GM12878 (cell line): ENCODE results near the gene C10orf90. TPM values are rescaled to one million over a fixed set of nuclear protein-coding genes. Genes with fewer than 3 reads are reported as not detected.

Source experiments
- ATAC-seq: fragments of 200-7000 bp; cut with Tn5 transposase; 3 replicates; pipeline ENCODE4 v1.9.1; 2020; ENCODE audit warnings: mild to moderate bottlenecking, moderate library complexity
- BruUV-seq: library from RNA; stranded (reverse); fragments of 400-500 nt; replicated peaks from 2 replicates; lab custom pipeline; 2021; lab: Mats Ljungman, UMichigan
- CTCF ChIA-PET: fragments of 300-600 bp; sonication (Branson Sonifier 250); formaldehyde crosslinking; extraction: SDS; loops from one replicate; lab custom pipeline; 2021; ENCODE audit warnings: inconsistent platforms; lab: Yijun Ruan, JAX
- POLR2A ChIA-PET: fragments of 350-600 bp; formaldehyde crosslinking; extraction: SDS; loops from one replicate; lab custom pipeline; 2021; ENCODE audit warnings: inconsistent platforms; lab: Charles Lee
- RAD21 ChIA-PET: fragments of 300-600 bp; sonication (Branson Sonifier 250); formaldehyde crosslinking; loops from one replicate; lab custom pipeline; 2023; ENCODE audit warnings: antibody characterized with exemption; ENCODE audit not compliant: unreplicated experiment; lab: Charles Lee
- SMC1A ChIA-PET: fragments of 300-600 bp; sonication (Branson Sonifier 250); formaldehyde crosslinking; loops from one replicate; lab custom pipeline; 2023; ENCODE audit not compliant: unreplicated experiment, uncharacterized antibody; lab: Charles Lee
- DNase-seq: peaks from one replicate; pipeline ENCODE4 v3.0.0-alpha.2; 2011; ENCODE audit warnings: low read depth, low spot score
- FAIRE-seq: peaks from 3 replicates; lab custom pipeline; 2011; peaks lifted over from hg19 to GRCh38; lab: Jason Lieb, UNC
- H2AFZ ChIP-seq: 2 replicates; pipeline ENCODE4 v1.6.0; 2011; ENCODE audit warnings: low read depth, low read length, control low read depth; ENCODE audit not compliant: control insufficient read depth
- H3K27ac ChIP-seq: 2 replicates; pipeline ENCODE4 v1.5.1; 2011; ENCODE audit warnings: control low read depth; ENCODE audit not compliant: control insufficient read depth, insufficient read depth
- H3K27me3 ChIP-seq, 2 experiments: replicated peaks in 1 of 2; 2 replicates each; pipeline versions ENCODE4 v1.6.0 to v1.6.1; 2011; ENCODE audit warnings: low read length in 1 of 2; ENCODE audit not compliant: control insufficient read depth in 2 of 2, insufficient read depth in 2 of 2
- H3K36me3 ChIP-seq, 2 experiments: 2 replicates each; pipeline ENCODE4 v1.5.1; 2011; ENCODE audit warnings: low read length in 1 of 2; ENCODE audit not compliant: control insufficient read depth in 2 of 2, insufficient read depth in 2 of 2
- H3K4me1 ChIP-seq: 2 replicates; pipeline ENCODE4 v1.6.1; 2011; ENCODE audit warnings: mild to moderate bottlenecking, low read length, moderate library complexity, mixed read lengths; ENCODE audit not compliant: control insufficient read depth, insufficient read depth
- H3K4me2 ChIP-seq: 2 replicates; pipeline ENCODE4 v1.6.0; 2011; ENCODE audit warnings: control low read depth; ENCODE audit not compliant: control insufficient read depth, insufficient read depth
- H3K4me3 ChIP-seq: fragments of 200-600 bp; sonication (generic); 2 replicates; pipeline ENCODE4 v1.5.1; 2016
- H3K79me2 ChIP-seq: 2 replicates; pipeline ENCODE4 v1.6.0; 2011; ENCODE audit warnings: low read length; ENCODE audit not compliant: control insufficient read depth, insufficient read depth
- H3K9ac ChIP-seq: 2 replicates; pipeline ENCODE4 v1.8.0; 2011; ENCODE audit warnings: low read length, control low read depth, mixed read lengths; ENCODE audit not compliant: control insufficient read depth, insufficient read depth
- H3K9me3 ChIP-seq: replicated peaks from 3 replicates; pipeline ENCODE4 v1.5.1; 2011; ENCODE audit warnings: mild to moderate bottlenecking, low read length; ENCODE audit not compliant: control insufficient read depth, insufficient read depth
- H4K20me1 ChIP-seq: 2 replicates; pipeline ENCODE4 v1.6.0; 2011; ENCODE audit not compliant: control insufficient read depth, insufficient read depth
- CHD1 ChIP-seq: IDR thresholded peaks from 2 replicates; pipeline ENCODE4 v1.6.1; 2012; ENCODE audit warnings: low read depth, low read length, improper control_type of control experiment
- E2F4 ChIP-seq: IDR thresholded peaks from 2 replicates; pipeline ENCODE4 v1.6.1; 2012; ENCODE audit warnings: low read depth, low read length, improper control_type of control experiment
- LARP7 ChIP-seq: fragments of 450-650 bp; IDR thresholded peaks from 2 replicates; pipeline ENCODE4 v1.6.1; 2017; ENCODE audit warnings: mild to moderate bottlenecking
- NFYB ChIP-seq: IDR thresholded peaks from 2 replicates; pipeline ENCODE4 v1.6.1; 2011; ENCODE audit warnings: low read depth, mild to moderate bottlenecking, low read length, improper control_type of control experiment, moderate library complexity; ENCODE audit not compliant: insufficient read depth
- NR2F1 ChIP-seq: fragments of 450-650 bp; conservative IDR thresholded peaks from 2 replicates; pipeline ENCODE4 v1.6.1; 2017; ENCODE audit warnings: mild to moderate bottlenecking
- NRF1 ChIP-seq: conservative IDR thresholded peaks from 2 replicates; pipeline ENCODE4 v1.6.1; 2011; ENCODE audit warnings: mild to moderate bottlenecking, low read depth, low read length, improper control_type of control experiment
- PAX5 ChIP-seq: IDR thresholded peaks from 2 replicates; pipeline ENCODE4 v1.6.1; 2011; ENCODE audit warnings: low read depth, low read length, borderline replicate concordance
- RELA ChIP-seq: fragments of 450-650 bp; IDR thresholded peaks from 2 replicates; pipeline ENCODE4 v1.8.0; 2014; ENCODE audit warnings: borderline replicate concordance; ENCODE audit not compliant: partially characterized antibody
- RFX5 ChIP-seq: IDR thresholded peaks from 2 replicates; pipeline ENCODE4 v1.6.1; 2011; ENCODE audit warnings: low read depth, low read length, improper control_type of control experiment
- SIN3A ChIP-seq: IDR thresholded peaks from 2 replicates; pipeline ENCODE4 v1.6.1; 2012; ENCODE audit warnings: low read depth, low read length, improper control_type of control experiment
- SMAD1 ChIP-seq: fragments of 450-650 bp; IDR thresholded peaks from 2 replicates; pipeline ENCODE4 v1.6.1; 2018; ENCODE audit warnings: mild to moderate bottlenecking, low read depth; ENCODE audit not compliant: partially characterized antibody
- SREBF2 ChIP-seq: IDR thresholded peaks from 2 replicates; pipeline ENCODE4 v1.6.1; 2012; ENCODE audit warnings: mild to moderate bottlenecking, low read length
- TBL1XR1 ChIP-seq: IDR thresholded peaks from 2 replicates; pipeline ENCODE4 v1.6.1; 2012; ENCODE audit warnings: low read depth, low read length, improper control_type of control experiment
- TCF12 ChIP-seq: IDR thresholded peaks from 2 replicates; pipeline ENCODE4 v1.6.1; 2011; ENCODE audit warnings: low read depth, mild to moderate bottlenecking, low read length
- in situ Hi-C: fragments of 300-500 bp; cut with MboI; formaldehyde crosslinking; loops from 9 replicates; pipeline ENCODE4 v1.14.3; 2018; ENCODE audit warnings: mixed read lengths
- intact Hi-C: fragments of 100-400 bp; cut with micrococcal nuclease; formaldehyde crosslinking; loops from one replicate; pipeline ENCODE4 v1.14.2; 2022; ENCODE audit not compliant: unreplicated experiment
- polyA plus RNA-seq, 11 experiments: library from polyadenylated mRNA; depleted of rRNA in 4 of 11; unstranded in 6 of 11; stranded (reverse) in 5 of 11; fragments of >200 nt; fragmentation: Nextera tagmentation in 4 of 11; fragmentation: Illumina TruSeq in 1 of 11; extraction: Ambion mirVana in 4 of 11; extraction: Trizol in 1 of 11; gene quantifications; 1 replicate in 1 of 11; 2 replicates in 10 of 11; pipeline versions ENCODE4 v1.2.1 to v1.2.3, GENCODE V29; 2011 to 2016; ENCODE audit warnings: inconsistent platforms in 2 of 11, missing spikeins in 2 of 11, low read depth in 1 of 11
- total RNA-seq, 4 experiments: library from RNA; depleted of rRNA in 3 of 4; stranded (reverse); fragments of >200 nt in 3 of 4; fragmentation: Illumina TruSeq in 1 of 4; extraction: Trizol in 1 of 4; gene quantifications; 2 replicates each; pipeline versions ENCODE4 v1.2.1 to v1.2.3, GENCODE V29; 2013 to 2021
- TF ChIP-seq, protein P1 (sequence below): IDR thresholded peaks from 2 replicates; pipeline ENCODE4 v1.6.1; 2011; ENCODE audit warnings: low read depth, low read length, improper control_type of control experiment, borderline replicate concordance

C10orf90 gene
- total and polyA plus RNA-seq, 10 of the 15 experiments (the other 5 are each of a cell fraction or from before 2014, with no cell fraction given), result 0.04 TPM; not detected in 9

DNA sequence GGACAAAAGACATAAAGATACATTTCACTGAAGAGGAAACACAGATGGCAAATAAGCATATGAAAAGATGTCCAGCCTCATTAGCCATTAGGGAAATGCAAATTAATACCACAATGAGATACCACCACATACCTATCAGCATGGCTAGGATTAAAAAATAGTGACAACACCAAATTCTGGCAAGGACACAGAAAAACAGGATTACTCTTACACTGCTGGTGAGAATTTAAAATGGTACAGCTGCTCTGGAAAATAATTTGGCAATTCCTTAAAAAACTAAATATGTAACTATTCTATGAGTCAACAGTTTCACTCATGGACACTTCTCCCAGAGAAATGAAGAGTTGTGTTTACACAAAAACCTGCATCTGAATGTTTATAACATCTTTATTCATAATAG lies 121.1 kb downstream of the C10orf90 start:
- SMC1A ChIA-PET, result no interaction called here
- H3K27me3 ChIP-seq, result no peaks in the 10 kb centered on the region
- FAIRE-seq, result no peak
- no peak for ATAC-seq
- BruUV-seq, result no TSS peak
- H3K4me1 ChIP-seq, result no peaks in the 10 kb centered on the region
- no peaks in the 10 kb centered on the region for H3K79me2 ChIP-seq
- H3K27ac ChIP-seq, result no peak overlapping the region
- in situ Hi-C loops, result no loop called here
- no peak overlapping the region for H3K9ac ChIP-seq
- no peak overlapping the region for H3K4me3 ChIP-seq
- POLR2A ChIA-PET, result no interaction called here
- intact Hi-C loops, result no loop called here
- H4K20me1 ChIP-seq, result no peaks in the 10 kb centered on the region
- H3K36me3 ChIP-seq, result no peaks in the 10 kb centered on the region
- CTCF ChIA-PET, result interaction anchor here (0.5 kb wide), 1 partner anchor 9 kb away, joined by 3 read pairs; no protein-coding TSS in a partner anchor
- RAD21 ChIA-PET, result no interaction called here
- no peak overlapping the region for H3K4me2 ChIP-seq
- no peak for DNase-seq
- TF ChIP-seq, protein P1, sequence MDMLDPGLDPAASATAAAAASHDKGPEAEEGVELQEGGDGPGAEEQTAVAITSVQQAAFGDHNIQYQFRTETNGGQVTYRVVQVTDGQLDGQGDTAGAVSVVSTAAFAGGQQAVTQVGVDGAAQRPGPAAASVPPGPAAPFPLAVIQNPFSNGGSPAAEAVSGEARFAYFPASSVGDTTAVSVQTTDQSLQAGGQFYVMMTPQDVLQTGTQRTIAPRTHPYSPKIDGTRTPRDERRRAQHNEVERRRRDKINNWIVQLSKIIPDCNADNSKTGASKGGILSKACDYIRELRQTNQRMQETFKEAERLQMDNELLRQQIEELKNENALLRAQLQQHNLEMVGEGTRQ, result no peak
- TF ChIP-seq CHD1 (no peak), PAX5 (no peak), NRF1 (no peak), NFYB (no peak), TBL1XR1 (no peak), RFX5 (no peak), LARP7 (no peak), RELA (no peak), NR2F1 (no peak), SIN3A (no peak), TCF12 (no peak), SMAD1 (no peak), SREBF2 (no peak), E2F4 (no peak)
- H3K9me3 ChIP-seq, result no peaks in the 10 kb centered on the region
- no peak overlapping the region for H2AFZ ChIP-seq
